ENCODE measurements around the gene GSTO1.

The GSTO1 gene

DNA sequence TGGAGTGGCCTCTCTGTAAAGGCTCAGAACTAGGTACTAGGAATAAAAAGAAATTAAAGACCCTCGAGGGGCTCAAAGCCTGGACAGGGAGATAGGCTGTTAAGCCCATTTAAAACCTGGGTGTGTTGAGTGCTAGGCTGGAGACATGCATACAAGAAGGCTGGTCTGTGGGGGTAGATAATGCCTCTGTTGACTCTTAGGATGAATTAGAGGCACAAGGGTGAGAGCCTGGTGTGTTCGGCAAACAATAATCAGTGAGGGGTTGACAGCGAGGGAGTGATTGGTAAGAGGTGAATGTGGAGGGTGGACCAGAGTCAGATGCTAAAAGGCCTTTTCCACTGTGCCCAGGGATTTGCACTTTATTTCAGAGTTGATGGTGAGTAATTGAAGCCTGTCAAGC lies 27.0 kb downstream of the GSTO1 start:
- no peak overlapping the region for H3K27ac ChIP-seq (ENCODE audit: low read length)
- H3K9ac ChIP-seq (ENCODE audit: low read depth, low read length) = no peak overlapping the region
- H3K4me1 ChIP-seq (ENCODE audit: insufficient read depth, low read length) = no peaks in the 10 kb centered on the region
- no peaks in the 10 kb centered on the region for H3K27me3 ChIP-seq (ENCODE audit: insufficient read depth, low read length)
- H3K4me3 ChIP-seq (ENCODE audit: low read length) = no peak overlapping the region
- H3K9me3 ChIP-seq (ENCODE audit: insufficient read depth, low read depth, low read length) = no peaks in the 10 kb centered on the region
- H3K36me3 ChIP-seq (ENCODE audit: insufficient read depth, low read depth, low read length) = no peaks in the 10 kb centered on the region

DNA sequence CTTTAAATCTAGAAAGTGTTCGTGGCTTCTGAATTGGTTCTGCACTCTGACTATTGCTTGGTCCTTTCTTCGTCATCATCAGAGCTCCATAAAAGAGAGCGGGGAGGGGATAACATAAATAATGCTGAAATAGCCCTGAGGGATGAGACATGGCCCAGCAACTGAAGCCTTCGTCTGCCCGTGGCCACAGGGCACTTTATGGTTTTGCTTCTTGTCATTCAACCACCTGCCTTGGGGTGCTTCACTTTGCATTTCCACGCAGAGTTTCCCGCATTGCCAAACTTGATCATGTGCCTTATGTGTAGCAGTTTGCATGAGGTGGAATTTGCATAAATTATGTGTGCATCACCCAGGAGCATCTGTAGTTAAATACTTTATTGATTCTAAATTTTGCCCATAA lies 30.2 kb downstream of the GSTO1 start:
- Histone ChIP-seq H3K36me3 (ENCODE audit: insufficient read depth, low read depth, low read length) (no peaks in the 10 kb centered on the region), H3K4me1 (ENCODE audit: insufficient read depth, low read length) (no peaks in the 10 kb centered on the region), H3K9ac (ENCODE audit: low read depth, low read length) (no peak overlapping the region), H3K4me3 (ENCODE audit: low read length) (no peak overlapping the region), H3K27ac (ENCODE audit: low read length) (no peak overlapping the region), H3K9me3 (ENCODE audit: insufficient read depth, low read depth, low read length) (no peaks in the 10 kb centered on the region), H3K27me3 (ENCODE audit: insufficient read depth, low read length) (no peaks in the 10 kb centered on the region)

DNA sequence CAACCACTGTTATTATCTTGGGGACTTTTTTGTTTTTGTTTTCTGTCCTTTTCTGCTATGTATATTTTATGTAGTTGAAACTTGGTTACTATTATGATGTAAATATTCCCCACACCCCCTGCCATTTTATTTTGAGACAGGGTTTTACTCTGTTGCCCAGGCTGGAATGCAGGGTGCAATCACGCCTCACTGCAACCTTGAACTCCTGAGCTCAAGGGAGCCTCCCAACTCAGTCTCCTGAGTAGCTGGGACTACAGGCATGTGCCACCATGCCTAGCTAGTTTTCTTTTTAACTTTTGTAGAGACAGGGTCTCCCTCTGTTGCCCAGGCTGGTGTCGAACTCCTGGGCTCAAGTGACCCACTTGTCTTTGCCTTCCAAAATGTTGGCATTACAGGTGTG lies 32.2 kb downstream of the GSTO1 start:
- H3K36me3 ChIP-seq (ENCODE audit: insufficient read depth, low read depth, low read length) = no peaks in the 10 kb centered on the region
- no peak overlapping the region for H3K4me3 ChIP-seq (ENCODE audit: low read length)
- H3K9ac ChIP-seq (ENCODE audit: low read depth, low read length) = no peak overlapping the region
- H3K9me3 ChIP-seq (ENCODE audit: insufficient read depth, low read depth, low read length) = no peaks in the 10 kb centered on the region
- H3K27me3 ChIP-seq (ENCODE audit: insufficient read depth, low read length) = peaks cover 8% of the 10 kb centered on the region; the same call in 1 of the 2 replicates
- peaks cover 2% of the 10 kb centered on the region; the same call in 1 of the 2 replicates for H3K4me1 ChIP-seq (ENCODE audit: insufficient read depth, low read length)
- no peak overlapping the region for H3K27ac ChIP-seq (ENCODE audit: low read length)

DNA sequence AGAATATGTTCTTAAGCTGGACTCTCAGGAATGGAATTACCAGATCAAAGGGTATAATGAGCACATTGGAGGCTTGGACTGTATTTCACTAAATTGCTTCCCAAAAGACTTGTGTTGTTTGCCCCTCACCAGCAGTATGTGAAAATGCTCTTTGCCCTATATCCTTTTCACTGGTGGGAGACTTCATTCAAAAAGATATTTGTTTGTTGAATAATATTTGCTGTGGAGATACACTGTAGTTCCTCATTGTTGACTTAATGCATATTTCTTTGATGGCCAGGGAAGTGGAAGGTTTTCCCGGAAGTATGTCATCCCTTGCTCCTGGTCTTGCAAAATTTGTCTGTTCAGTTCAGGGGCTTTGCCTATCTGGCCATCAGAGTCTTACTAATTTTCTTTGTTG lies 33.7 kb downstream of the GSTO1 start:
- Histone ChIP-seq H3K27ac (ENCODE audit: low read length) (no peak overlapping the region), H3K9me3 (ENCODE audit: insufficient read depth, low read depth, low read length) (no peaks in the 10 kb centered on the region), H3K4me3 (ENCODE audit: low read length) (no peak overlapping the region), H3K27me3 (ENCODE audit: insufficient read depth, low read length) (peaks cover 8% of the 10 kb centered on the region; the same call in 1 of the 2 replicates), H3K4me1 (ENCODE audit: insufficient read depth, low read length) (peaks cover 2% of the 10 kb centered on the region; the same call in 1 of the 2 replicates), H3K36me3 (ENCODE audit: insufficient read depth, low read depth, low read length) (no peaks in the 10 kb centered on the region), H3K9ac (ENCODE audit: low read depth, low read length) (no peak overlapping the region)

DNA sequence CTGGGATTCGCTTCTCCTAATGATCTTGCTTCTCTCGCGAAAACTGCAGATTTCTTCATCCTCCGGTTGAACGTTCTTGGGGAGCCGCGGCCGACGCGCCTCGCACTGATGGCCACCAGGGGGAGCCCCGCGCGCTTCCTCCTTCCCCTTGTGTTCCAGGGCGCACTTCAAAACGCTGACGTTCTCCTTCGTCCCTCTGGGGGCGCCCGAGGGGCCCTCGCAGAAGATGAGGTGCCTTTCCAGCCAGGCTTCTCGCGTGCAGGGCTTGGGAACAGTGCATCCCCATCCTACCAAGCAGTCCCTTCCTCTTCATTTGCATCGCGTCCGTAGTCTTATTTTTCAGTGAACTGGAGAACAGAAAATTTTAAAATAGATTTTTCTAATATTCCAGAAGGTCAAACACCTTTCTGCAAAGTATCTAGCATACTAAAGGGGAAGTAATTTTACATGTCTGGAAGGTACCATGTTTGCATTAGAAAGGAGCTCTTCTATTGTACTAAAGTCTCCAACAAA lies 36.8 kb downstream of the GSTO1 start:
- Histone ChIP-seq H3K36me3 (ENCODE audit: insufficient read depth, low read depth, low read length) (no peaks in the 10 kb centered on the region), H3K9me3 (ENCODE audit: insufficient read depth, low read depth, low read length) (no peaks in the 10 kb centered on the region), H3K4me1 (ENCODE audit: insufficient read depth, low read length) (peaks cover 2% of the 10 kb centered on the region; the same call in 1 of the 2 replicates), H3K27ac (ENCODE audit: low read length) (no peak overlapping the region), H3K4me3 (ENCODE audit: low read length) (peak overlapping the region; percentile 19; the same call in 1 of the 2 replicates), H3K27me3 (ENCODE audit: insufficient read depth, low read length) (peaks cover 8% of the 10 kb centered on the region; the same call in 1 of the 2 replicates), H3K9ac (ENCODE audit: low read depth, low read length) (no peak overlapping the region)

GRCh38 chr10:104293011-104293410 lies 38.3 kb downstream of the GSTO1 start:
- no peaks in the 10 kb centered on the region for H3K36me3 ChIP-seq (ENCODE audit: insufficient read depth, low read depth, low read length)
- H3K4me3 ChIP-seq (ENCODE audit: low read length) = no peak overlapping the region
- H3K9ac ChIP-seq (ENCODE audit: low read depth, low read length) = no peak overlapping the region
- peaks cover 5% of the 10 kb centered on the region; the same call in 1 of the 2 replicates for H3K4me1 ChIP-seq (ENCODE audit: insufficient read depth, low read length)
- no peak overlapping the region for H3K27ac ChIP-seq (ENCODE audit: low read length)
- H3K9me3 ChIP-seq (ENCODE audit: insufficient read depth, low read depth, low read length) = no peaks in the 10 kb centered on the region
- peaks cover 8% of the 10 kb centered on the region; the same call in 1 of the 2 replicates for H3K27me3 ChIP-seq (ENCODE audit: insufficient read depth, low read length)

- H3K27me3 ChIP-seq (ENCODE audit: insufficient read depth, low read length) = peaks cover 8% of the 10 kb centered on the region; the same call in 1 of the 2 replicates
- peaks cover 5% of the 10 kb centered on the region; the same call in 1 of the 2 replicates for H3K4me1 ChIP-seq (ENCODE audit: insufficient read depth, low read length)
- H3K9ac ChIP-seq (ENCODE audit: low read depth, low read length) = no peak overlapping the region
- H3K36me3 ChIP-seq (ENCODE audit: insufficient read depth, low read depth, low read length) = no peaks in the 10 kb centered on the region
- H3K4me3 ChIP-seq (ENCODE audit: low read length) = no peak overlapping the region
- no peak overlapping the region for H3K27ac ChIP-seq (ENCODE audit: low read length)
- no peaks in the 10 kb centered on the region for H3K9me3 ChIP-seq (ENCODE audit: insufficient read depth, low read depth, low read length)
Measured at GRCh38 chr10:104293781-104294321, 39.2 kb downstream of the GSTO1 start.

DNA sequence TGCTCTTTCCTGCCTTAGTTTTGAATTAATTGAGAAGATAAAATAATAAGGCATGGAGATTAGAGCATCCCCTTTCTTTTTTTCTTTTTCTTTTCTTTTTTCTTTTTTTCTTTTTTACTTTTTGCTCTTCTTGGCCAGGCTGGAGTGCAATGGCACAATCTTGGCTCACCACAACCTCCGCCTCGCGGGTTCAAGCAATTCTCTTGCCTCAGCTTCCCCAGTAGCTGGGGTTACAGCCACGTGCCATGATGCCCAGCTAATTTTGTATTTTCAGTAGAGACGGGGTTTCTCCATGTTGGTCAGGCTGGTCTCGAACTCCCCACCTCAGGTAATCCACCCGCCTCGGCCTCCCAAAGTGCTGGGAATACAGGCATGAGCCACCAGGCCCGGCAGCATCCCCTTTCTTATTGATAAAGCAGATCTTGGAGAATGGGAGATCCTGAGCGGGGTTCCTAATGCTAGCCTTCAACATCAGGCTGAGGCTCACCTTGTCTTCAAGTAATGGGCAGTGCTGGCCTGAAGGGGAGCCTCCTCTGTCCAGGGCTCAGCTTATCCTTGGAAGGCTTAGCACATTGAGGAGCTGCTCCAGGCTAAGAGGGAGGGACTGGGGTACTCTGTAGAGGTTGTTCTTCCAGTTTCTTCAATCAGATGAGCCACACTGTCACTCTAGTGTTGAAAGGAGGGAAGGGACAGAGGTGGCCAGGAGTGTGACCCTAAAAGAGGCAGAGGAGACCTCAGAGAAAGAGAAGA lies 42.2 kb downstream of the GSTO1 start:
- H3K9ac ChIP-seq (ENCODE audit: low read depth, low read length) = no peak overlapping the region
- H3K4me1 ChIP-seq (ENCODE audit: insufficient read depth, low read length) = peaks cover 4% of the 10 kb centered on the region; the same call in 1 of the 2 replicates
- no peak overlapping the region for H3K27ac ChIP-seq (ENCODE audit: low read length)
- H3K9me3 ChIP-seq (ENCODE audit: insufficient read depth, low read depth, low read length) = no peaks in the 10 kb centered on the region
- H3K27me3 ChIP-seq (ENCODE audit: insufficient read depth, low read length) = no peaks in the 10 kb centered on the region
- H3K4me3 ChIP-seq (ENCODE audit: low read length) = no peak overlapping the region
- no peaks in the 10 kb centered on the region for H3K36me3 ChIP-seq (ENCODE audit: insufficient read depth, low read depth, low read length)

DNA sequence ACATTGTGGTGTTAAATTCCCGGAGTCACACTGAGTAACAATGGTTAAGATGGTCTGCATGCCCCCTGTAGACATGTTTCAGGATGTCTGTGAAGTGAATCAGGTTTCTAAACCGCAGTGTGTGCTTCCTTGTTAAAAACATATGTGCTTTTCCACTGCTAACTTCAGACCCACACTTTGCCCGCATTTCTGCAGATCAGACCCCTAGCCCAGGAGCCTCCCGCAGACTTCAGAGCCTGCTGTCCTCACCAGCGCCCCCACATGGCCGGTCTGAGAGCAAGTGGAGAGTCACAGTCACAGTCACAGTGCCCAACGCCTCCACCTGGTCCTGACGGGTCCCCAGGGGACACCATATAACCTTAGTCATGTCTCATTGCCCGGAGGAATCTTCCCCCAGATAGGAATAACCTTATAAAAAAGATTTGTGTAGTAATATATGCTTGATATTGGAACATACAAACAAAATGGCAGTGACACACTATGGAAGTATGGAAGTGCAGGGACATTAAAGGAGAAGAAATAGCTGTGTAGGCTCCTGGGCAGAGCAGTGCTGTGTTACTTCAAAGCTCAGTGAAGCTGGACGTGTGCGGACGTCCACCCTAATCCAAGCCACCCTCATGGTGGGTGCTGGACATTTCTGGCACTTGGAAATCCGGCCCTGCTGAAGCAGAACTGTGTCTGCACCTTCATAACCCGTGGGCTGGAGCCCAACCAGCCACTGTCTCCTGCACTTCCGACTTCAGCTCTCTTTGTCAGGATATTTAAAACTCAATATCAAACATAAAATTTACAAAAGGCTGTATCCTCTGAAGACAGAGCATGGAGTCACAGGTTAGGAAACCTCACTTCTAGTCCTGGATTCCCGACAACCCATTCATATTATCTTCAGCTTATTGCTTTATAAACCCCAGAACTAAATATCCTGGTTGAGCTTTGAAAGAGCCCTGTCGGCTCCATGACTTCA lies 43.3 kb downstream of the GSTO1 start:
- H3K27ac ChIP-seq (ENCODE audit: low read length) = no peak overlapping the region
- no peak overlapping the region for H3K4me3 ChIP-seq (ENCODE audit: low read length)
- peaks cover 1% of the 10 kb centered on the region for H3K9me3 ChIP-seq (ENCODE audit: insufficient read depth, low read depth, low read length)
- no peaks in the 10 kb centered on the region for H3K36me3 ChIP-seq (ENCODE audit: insufficient read depth, low read depth, low read length)
- 0 out of 2 replicates have a peak, but pooled peaks cover 2% of the 10 kb centered on the region for H3K4me1 ChIP-seq (ENCODE audit: insufficient read depth, low read length)
- no peaks in the 10 kb centered on the region for H3K27me3 ChIP-seq (ENCODE audit: insufficient read depth, low read length)
- no peak overlapping the region for H3K9ac ChIP-seq (ENCODE audit: low read depth, low read length)

GRCh38 chr10:104299031-104299904 lies 44.6 kb downstream of the GSTO1 start:
- Histone ChIP-seq H3K9ac (ENCODE audit: low read depth, low read length) (no peak overlapping the region), H3K9me3 (ENCODE audit: insufficient read depth, low read depth, low read length) (peaks cover 14% of the 10 kb centered on the region), H3K36me3 (ENCODE audit: insufficient read depth, low read depth, low read length) (no peaks in the 10 kb centered on the region), H3K27me3 (ENCODE audit: insufficient read depth, low read length) (no peaks in the 10 kb centered on the region), H3K27ac (ENCODE audit: low read length) (no peak overlapping the region), H3K4me3 (ENCODE audit: low read length) (no peak overlapping the region), H3K4me1 (ENCODE audit: insufficient read depth, low read length) (0 out of 2 replicates have a peak, but pooled peaks cover 2% of the 10 kb centered on the region)
